Thyroid gland (tissue), 4 donors: Measurements from ENCODE around the gene PCDHGB7.
"Not testable (repeated sequence)": the region's sequence is repeated elsewhere in the genome, so short reads cannot be mapped to it uniquely, and the experiment has no call there.

Experiments
- POLR2A ChIP-seq, 2 donors: fragments of 450-650 bp; IDR thresholded peaks; one replicate each; pipeline ENCODE4 v1.6.1; 2017; ENCODE audit warnings: antibody characterized with exemption in 2 of 2, mild to moderate bottlenecking in 2 of 2, moderate library complexity in 1 of 2
- TF ChIP-seq, protein P1 (sequence below), 6 experiments: fragments of 200-600 bp in 3 of 6; fragments of 450-650 bp in 3 of 6; sonication (generic) in 3 of 6; IDR thresholded peaks; one replicate each; pipeline ENCODE4 v1.5.1; 2016 to 2019; ENCODE audit warnings: antibody characterized with exemption in 6 of 6, mild to moderate bottlenecking in 2 of 6, inconsistent platforms in 1 of 6, moderate library complexity in 1 of 6

DNA sequence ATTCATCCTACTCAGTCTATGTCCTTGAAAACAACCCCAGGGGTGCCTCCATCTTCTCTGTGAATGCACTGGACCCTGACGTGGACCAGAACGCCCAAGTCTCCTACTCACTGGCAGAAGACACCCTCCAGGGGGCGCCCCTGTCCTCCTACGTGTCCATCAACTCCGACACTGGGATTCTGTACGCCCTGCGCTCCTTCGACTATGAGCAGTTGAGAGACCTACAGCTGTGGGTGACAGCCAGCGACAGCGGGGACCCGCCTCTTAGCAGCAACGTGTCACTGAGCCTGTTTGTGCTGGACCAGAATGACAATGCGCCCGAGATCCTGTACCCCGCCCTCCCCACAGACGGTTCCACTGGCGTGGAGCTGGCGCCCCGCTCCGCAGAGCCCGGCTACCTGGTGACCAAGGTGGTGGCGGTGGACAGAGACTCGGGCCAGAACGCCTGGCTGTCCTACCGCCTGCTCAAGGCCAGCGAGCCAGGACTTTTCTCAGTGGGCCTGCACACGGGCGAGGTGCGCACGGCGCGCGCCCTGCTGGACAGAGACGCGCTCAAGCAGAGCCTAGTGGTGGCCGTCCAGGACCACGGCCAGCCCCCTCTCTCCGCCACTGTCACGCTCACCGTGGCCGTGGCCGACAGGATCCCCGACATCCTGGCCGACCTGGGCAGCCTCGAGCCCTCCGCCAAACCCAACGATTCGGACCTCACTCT is 41.9 kb upstream of the PCDHGB7 start:
- not testable (repeated sequence) for TF ChIP-seq POLR2A (IDR thresholded peaks at IDR 0.05)
- TF ChIP-seq, protein P1, sequence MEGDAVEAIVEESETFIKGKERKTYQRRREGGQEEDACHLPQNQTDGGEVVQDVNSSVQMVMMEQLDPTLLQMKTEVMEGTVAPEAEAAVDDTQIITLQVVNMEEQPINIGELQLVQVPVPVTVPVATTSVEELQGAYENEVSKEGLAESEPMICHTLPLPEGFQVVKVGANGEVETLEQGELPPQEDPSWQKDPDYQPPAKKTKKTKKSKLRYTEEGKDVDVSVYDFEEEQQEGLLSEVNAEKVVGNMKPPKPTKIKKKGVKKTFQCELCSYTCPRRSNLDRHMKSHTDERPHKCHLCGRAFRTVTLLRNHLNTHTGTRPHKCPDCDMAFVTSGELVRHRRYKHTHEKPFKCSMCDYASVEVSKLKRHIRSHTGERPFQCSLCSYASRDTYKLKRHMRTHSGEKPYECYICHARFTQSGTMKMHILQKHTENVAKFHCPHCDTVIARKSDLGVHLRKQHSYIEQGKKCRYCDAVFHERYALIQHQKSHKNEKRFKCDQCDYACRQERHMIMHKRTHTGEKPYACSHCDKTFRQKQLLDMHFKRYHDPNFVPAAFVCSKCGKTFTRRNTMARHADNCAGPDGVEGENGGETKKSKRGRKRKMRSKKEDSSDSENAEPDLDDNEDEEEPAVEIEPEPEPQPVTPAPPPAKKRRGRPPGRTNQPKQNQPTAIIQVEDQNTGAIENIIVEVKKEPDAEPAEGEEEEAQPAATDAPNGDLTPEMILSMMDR (IDR thresholded peaks at IDR 0.05), result not testable (repeated sequence)
